NOMO-1 treated with dmso at 0.1 percent for 144 hours (cell line): Measurements from ENCODE around the gene TMEM178B.

Experiments
- DNase-seq: peaks from one replicate; lab custom pipeline; 2025; ENCODE audit not compliant: unreplicated experiment; lab: John Stamatoyannopoulos, UW

The TMEM178B gene

DNA sequence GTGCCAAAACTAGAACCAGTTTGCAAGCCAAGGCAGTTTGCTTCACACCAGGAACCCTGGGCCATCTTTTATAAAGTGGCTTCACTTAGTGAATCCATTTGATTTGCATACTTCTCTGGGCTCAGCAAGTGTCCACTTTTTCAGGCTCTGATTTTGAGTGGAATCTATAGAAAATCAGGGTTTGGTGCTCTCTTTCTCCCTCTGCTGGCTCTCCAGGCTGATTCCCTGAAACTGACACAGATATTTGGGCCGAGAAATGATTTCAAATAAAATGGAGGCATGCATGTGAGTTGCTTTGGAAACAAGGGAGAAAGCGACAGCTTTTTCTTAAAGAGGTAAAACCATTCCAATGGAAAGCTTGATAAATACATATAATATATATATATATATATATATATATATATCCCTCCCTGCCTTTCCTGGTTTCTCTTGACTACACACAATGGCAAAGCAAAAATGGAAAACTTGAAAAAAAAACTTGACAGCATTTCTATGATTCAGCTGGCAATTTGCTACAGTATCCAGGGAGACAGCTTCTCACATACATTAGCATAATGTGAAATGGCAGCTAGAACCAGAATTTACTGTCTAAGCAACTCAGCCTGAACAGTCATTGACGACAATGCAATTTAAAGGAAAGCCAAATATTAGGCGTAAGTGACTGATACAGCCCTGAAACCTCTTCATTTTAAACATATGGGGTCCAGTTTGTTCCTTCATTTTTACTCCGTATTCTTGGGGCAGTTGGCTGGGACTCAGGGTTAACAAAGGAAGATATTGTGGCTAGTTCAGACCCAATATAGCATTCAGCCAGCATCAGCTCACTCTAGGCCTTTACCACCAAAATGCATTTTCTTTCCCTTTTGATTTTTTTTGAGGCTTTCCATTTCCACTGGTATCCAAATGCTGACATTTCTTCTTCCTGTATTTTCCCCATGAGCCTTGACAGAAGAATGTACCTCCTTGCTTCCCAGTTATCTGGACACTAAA is 188.5 kb downstream of the TMEM178B start:
- no peak for DNase-seq

DNA sequence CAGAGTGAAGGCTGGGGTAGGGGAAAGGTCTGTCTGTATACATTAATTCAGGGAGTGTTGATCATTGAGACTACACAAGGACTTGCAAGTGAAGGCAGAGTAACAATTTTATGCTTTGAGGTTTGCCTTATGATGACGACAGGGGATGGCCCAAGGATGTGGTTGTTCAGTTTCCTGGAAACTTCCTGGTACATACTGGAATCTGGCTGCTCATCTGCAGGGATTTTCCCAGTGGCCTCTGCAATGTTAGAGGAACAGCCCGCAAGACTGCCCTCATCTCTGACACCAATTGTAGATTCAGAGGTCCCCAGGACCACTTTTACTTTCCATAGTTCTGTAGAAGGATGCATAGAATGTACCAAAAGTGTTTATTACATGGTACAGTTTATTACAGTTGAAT is 189.6 kb downstream of the TMEM178B start:
- DNase-seq = no peak

DNA sequence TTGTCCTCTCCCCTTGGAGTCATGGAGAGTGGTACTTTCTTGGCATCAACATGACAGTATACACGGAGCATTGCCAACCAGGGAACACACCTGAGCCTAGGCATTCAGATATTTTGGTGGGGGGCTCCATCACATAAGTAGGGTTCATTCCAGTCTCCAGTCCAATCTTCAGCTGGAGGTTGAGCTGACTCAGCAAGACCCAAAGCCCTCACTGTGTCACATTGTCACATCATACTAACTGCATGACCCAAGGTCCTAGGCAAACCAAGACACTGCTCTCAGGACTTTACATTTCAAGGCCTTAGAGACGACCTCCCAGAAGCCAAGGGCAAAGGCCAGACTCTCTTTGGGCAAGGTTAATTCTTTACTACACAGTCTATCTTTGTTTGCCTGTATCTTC is 190.1 kb downstream of the TMEM178B start:
- DNase-seq = no peak

DNA sequence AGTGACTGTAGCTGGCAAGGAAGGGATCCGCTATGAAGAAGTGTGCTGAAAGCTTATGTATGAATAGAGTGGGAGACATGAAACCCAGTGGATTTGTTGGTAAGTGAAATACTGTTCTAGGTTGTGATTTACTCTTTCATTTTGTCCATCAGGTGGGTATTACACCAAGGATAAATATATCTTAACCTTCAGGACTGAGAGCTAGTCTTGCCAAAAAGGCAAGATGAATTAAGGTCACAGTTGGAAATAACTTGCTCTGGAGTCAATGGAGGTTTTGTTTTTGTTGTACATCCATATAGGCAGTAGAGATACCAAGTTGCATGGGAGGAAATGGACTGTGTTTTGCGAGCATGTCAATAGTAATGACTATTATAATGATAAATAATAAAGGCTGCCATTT is 190.6 kb downstream of the TMEM178B start:
- no peak for DNase-seq

DNA sequence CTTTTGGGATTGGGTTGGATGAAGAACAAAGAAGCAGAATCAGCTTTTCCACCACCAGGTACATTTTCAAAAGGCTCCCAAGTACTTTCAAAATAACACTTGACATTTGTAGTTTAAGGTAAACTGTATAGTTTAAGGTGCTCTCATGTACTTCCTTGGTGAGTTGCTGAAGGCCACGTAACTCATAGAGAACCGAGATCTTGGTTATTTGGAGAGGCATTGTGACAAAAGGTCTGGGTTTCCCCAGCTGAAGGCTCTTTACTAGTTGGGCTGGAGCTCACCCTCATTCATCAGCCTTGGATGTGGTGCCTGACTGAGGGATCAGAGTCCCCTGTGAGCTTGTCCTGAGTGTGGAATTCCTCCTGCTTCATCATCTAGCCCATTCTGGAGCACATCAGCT is 191.8 kb downstream of the TMEM178B start:
- DNase-seq = no peak

DNA sequence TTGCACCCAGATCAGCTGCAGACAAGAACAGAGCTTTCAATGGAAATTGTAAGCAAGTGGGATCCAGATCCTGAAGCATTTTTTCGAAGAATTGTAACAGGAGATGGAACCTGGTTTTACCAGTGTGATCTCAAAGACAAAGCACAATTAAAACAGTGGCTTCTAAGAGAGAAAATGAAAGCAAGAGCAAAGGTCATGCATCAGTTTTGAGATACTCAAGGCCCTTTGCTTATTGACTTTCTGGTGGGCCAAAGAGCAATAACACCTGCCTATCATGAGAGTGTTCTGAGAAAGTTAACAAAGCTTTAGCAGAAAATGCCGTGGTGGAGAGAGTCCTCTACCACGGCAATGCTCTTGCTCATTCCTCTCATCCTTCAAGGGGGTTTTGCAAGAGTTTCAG is 194.8 kb downstream of the TMEM178B start:
- DNase-seq = no peak

DNA sequence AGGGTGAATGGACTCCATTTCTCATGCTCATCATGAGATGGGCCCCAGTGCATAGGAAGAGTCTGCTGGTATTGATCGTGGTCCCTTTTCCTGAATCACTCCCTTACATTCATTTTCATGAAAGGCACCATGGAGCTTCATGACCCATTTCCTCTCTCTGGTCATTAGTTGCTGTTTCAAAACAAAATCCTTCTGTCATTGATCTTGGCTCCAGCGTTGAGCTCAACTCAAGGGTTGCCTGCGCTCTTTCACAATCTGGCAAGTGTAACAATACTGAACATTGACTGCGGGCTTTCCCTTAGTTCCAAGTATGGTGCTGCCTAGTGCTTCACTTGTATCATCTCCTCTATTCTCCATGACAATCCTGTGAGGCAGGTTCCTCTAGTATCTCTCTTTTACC is 197.6 kb downstream of the TMEM178B start:
- DNase-seq = no peak

DNA sequence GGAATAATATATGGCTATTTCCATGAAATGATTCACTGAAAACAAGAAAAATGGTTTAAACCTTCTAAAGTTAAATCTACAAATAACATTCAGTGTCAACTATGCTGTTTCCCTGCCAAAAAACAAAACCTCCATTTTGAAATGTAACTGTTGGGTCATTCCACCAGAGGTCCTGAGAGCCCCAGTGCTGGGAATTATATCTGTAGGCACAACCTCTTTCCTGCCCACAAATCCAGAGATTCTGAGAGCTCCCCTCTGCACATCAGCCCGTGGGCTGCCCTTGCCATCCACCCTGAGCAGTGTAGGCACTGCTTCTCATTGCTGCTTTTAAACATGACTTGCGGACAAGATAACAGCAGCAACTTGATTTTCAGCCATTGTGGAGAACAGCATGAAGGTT is 198.6 kb downstream of the TMEM178B start:
- DNase-seq = no peak

DNA sequence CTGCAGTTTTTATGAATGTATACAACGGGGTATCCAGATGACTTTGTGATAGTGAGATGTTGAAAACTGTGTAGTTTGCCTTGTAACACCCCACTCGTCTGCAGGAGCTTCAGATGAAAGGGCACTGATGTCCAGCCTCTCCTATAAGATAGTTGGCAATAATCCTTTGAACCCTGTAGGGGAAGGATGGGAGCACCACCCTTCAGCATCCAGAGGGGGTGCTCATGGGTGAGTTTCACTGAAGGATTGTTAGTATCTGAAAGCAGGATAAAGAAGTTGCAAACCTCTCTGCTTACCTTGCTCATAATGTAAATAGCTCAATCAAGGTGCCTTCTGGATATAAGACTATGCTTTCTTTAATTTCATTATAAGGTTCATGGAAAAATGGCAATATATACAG is 201.5 kb downstream of the TMEM178B start:
- DNase-seq = no peak

DNA sequence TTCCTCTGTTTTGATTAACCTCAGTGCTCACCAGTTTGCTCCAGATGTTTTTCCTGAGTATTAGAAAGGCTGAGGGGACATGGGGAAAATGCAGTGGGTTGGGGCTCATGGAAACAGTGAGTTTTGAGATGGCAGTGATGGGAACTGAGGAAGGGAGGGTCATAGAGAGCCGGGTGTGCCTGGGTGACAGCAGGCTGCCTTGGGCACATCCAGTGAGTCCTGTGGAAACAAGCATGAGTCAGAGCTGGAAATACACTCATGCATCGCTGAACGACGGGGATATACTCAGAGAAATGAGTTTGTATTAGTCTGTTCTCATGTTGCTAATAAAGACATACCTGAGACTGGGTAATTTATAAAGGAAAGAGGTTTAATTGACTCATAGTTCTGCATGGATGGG is 202.2 kb downstream of the TMEM178B start:
- DNase-seq = no peak

DNA sequence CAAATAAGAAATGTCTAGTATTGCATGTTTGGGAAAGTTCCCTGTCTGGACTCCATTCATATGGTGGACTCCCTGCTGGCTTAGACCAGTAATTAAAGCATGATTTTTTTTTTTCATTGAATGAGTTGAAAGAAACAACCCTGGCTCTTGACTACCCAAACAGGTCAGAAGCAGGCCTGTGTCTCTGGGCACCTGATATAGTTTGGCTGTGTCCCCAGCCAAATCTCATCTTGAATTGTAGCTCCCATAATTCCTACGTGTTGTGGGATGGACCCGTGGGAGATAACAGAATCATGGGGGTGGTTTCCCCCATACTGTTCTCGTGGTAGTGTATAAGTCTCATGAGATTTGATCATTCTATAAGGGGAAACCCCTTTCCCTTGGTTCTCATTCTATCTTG is 206.2 kb downstream of the TMEM178B start:
- no peak for DNase-seq

DNA sequence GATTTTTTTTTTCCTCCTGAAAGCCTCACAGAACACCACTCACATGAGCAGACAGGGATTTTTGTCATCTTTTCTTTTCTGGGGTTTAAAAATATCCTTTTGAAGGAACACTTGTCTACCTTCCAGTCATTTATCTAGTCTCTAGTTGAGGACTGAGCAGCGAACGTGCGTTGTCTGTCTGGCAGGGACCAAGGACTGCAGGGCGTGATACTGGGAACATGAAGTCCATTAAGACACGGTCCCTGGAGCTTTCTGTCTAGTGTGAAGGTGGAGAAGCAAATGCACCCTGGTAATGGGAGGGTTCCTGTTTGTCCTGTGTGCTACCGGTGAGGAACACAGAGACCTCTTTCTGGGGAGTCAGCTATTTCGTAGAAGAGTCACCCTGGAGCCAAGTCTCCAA is 207.4 kb downstream of the TMEM178B start:
- no peak for DNase-seq

DNA sequence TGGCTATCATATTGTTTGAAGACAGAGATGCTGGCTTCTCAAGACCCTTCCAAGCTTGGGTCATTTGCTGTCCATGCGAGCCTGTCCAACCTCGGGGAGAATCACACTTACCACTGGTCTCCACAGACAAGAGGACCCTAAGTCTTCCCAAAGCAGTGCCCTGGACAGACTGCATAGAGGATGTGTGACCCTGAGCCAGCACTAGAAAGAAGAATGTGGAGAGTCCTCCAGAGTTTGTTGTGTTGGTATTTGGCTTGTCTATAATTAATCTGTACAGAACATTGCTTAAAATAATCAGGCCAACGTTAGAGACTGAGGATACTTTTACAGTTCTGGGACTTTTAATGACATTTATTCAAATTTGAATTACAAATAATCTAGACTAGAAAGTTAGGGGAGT is 212.7 kb downstream of the TMEM178B start:
- DNase-seq = no peak

DNA sequence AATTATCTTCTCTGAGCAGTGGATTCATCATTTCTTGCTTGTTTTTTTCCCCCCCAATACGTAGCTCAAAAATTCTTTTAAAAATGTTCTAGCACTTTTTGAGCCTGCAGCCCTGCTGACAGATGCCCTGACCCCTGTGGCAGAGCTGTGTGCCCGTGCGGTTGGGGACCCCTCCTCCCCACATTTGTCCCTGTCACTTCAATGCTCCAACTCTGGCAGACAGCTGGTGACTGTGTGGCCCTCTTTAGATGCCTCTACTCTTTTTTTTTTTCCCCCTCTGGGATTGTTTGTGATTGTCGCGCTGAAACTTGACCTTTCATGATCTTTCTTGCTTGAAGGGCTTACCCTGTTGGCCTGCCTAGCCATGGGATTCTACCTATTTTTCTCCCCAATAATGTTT is 214.1 kb downstream of the TMEM178B start:
- DNase-seq = no peak

DNA sequence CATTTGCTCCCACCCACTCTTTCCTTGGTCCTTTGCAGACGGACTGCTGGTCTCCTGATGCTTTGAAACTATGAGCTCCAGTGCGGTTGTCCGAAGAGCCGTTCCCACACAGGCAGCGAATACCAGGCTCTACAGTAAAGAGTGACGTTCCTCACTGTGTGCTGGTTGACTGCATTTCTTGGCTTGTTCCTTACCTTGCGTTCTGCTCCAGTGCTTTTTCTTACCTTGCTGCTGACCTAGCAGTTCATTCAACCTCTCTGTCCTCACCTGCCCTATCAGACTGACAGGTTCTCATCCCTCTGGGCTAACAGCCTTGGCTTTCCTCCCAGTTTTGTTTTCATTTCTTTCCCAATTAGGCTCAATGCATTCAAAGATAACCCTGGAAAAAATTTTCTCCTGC is 214.8 kb downstream of the TMEM178B start:
- no peak for DNase-seq

DNA sequence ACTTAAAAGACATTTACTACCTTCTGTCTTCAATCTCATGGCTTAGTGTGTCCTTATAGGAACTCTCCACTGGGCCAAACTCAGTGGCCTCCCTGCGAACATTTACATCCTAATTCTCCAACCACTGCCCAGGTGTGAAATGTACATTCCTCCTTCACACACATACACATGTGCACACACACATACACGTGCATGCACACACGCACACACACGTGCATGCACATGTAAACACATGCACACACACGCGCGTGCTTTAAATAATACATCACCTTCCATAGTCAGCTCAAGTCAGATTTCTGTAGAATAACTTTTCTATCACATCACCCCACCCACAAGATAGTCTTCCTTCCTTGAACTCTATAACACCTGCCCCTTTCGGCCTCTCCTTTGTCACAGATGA is 216.5 kb downstream of the TMEM178B start:
- DNase-seq = no peak

DNA sequence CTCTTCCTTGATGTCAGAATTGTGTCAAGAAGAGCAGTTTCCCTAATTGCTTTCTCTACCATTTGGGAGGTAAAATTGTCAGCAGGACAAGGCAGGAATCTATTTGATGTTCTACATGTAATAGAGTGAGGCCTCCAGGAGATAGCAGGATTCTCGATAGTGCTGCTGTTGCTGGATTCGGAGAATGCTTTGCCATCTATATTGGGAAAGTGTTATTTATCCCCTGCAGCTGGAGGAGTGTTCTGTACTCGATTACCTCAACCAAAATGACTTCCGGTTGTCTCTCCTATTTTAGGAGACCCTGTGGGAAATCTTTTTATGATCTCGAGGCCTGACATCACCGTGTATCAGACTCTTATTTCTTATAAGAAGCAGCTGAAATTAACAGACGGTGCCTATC is 217.1 kb downstream of the TMEM178B start:
- no peak for DNase-seq

DNA sequence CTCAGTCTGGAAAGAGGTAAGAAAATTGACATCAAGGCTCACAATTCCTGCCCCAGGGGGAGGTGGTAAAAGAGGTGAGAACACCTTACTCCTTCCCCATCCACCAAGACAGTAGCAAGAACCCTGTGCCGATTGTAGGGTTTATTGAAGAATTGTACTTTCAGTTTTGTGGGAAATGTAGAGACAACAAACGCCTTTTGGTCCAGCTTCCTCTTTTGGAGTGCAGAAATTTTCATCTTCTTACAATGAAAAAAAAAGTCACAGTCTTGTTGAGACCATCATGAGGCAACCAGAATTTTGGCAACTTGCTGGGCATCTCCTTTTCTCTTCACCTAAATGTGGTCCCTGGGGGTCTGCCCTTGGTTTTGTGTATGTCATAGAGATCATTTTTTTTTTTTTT is 217.7 kb downstream of the TMEM178B start:
- DNase-seq = peak; percentile 17

DNA sequence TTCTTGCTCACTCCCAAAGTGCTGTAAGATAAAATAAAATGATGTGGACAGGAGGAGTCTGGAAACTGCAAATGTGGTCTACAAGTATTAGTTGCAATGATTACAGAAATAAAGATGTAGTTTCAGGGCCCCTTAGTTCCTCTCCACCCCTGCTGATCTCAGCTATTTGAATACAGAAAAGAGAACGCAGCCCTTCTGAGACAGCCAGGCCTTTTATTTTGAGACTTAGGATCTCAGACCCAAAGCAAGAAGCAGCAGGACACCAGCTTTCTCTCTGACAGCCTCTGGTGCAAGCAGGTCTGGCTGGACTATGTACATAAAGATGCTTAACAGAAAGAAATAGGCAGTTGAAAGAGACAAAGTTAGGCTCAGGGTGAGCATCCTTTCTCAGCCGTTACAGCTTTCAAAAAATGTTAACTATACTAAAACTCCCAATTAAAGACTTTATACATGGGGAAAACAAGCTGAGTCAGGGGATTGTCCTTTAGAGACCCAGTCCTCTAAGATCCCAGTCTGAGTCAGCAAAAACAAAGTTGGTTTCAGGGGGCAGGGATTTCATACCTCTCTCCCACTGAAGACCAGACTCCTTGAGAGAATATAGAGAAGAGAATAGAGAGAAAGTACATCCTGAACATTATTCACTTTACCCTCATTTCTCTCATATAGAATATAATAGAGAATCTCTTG is 220.4 kb downstream of the TMEM178B start:
- DNase-seq = no peak

DNA sequence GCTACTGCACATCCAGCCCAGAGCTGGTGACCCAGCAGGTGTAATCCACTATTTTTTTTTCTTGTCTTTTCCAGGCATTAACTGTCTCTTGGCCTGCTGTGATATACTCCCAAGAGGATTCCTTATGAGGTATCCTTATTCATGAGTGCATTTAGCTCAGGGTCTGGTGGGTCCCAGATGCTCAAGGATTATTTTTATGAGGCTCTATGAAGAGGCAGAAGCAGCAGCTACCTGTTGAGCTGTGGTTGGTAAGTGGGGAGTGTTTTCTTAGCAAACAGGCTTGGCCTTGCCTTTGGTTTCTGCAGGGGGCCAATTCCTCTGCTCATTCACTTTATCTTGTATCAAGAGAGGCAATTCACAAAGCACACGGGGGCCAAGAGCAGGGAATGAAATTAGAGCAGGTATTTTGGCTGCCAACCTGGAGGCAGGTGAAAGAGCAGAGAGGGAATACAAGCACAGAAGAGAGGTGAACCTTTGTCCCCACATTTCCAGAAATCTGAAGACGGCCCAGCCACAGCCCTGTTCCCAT is 221.6 kb downstream of the TMEM178B start:
- no peak for DNase-seq

DNA sequence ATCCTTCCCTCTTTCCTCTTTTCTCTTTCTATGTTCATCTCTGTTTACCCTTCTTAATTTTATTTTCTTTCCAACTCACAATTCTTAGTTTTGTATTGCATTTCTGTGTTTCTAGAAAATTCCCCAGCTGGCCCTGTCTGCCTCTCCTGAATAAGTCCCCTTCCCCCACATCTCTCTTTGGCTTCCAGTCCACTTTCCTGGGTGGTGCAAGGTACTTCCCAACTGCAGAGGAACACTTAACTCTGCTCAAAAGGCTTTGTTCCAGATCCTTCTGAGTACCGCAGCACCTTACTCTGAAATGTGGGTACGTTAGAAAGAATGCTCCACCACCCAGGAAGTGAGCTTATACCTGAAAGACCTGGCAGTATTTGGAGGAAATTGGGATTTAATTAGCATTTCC is 227.0 kb downstream of the TMEM178B start:
- no peak for DNase-seq

DNA sequence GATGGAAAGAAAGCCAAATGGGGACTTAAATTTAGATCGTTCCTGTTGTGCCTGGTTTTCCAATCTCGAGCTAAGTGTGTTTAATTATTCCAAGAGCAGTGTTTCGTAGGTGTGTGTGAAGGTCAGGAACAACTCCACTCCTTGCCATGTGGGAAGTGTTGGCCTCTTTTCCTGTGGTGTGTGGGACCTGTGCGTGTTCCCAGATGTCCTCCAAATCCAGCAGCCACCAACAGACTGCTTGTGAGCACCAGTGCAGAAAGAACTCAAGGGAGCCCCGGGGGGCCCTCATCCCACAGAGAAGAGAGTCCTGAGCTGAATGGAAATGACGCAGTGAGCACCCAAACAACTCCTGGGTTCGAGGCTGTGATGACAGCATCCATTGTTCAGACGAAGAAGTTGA is 227.7 kb downstream of the TMEM178B start:
- no peak for DNase-seq
